HEK293 (cell line): ENCODE results near the gene HGD.
"Not testable (repeated sequence)": the region's sequence is repeated elsewhere in the genome, so short reads cannot be mapped to it uniquely, and the experiment has no call there.

Experiments
- CTCF ChIA-PET: fragments of 350-600 bp; formaldehyde crosslinking; extraction: SDS; loops from one replicate; lab custom pipeline; 2021; ENCODE audit warnings: antibody characterized with exemption; lab: Yijun Ruan, JAX
- POLR2A ChIA-PET: fragments of 300-600 bp; formaldehyde crosslinking; extraction: SDS; loops from one replicate; lab custom pipeline; 2020; ENCODE audit warnings: antibody characterized with exemption, inconsistent platforms; lab: Yijun Ruan, JAX
- H3K27ac ChIP-seq: fragments of 200-500 bp; sonication (Bioruptor generic); 2 replicates; pipeline ENCODE4 v1.5.1; 2014; ENCODE audit warnings: low read depth, low read length, control low read depth, inconsistent platforms; ENCODE audit errors: extremely low read depth
- H3K36me3 ChIP-seq, 2 experiments: fragments of 200-500 bp in 1 of 2; sonication (Bioruptor generic) in 1 of 2; 1 replicate in 1 of 2; 2 replicates in 1 of 2; pipeline ENCODE4 v1.5.1; 2014 to 2017; ENCODE audit warnings: inconsistent platforms in 2 of 2, low read length in 2 of 2; ENCODE audit not compliant: control insufficient read depth in 2 of 2, insufficient read depth in 1 of 2
- H3K4me1 ChIP-seq: fragments of 200-500 bp; sonication (Bioruptor generic); 2 replicates; pipeline ENCODE4 v1.5.1; 2014; ENCODE audit warnings: mild to moderate bottlenecking, low read length, inconsistent platforms; ENCODE audit not compliant: control insufficient read depth, insufficient read depth
- H3K4me3 ChIP-seq: 2 replicates; pipeline ENCODE4 v1.5.1; 2011; ENCODE audit warnings: low read depth, mild to moderate bottlenecking, control low read depth, low read length, moderate library complexity
- H3K9me3 ChIP-seq: fragments of 200-500 bp; sonication (Bioruptor generic); 2 replicates; pipeline ENCODE4 v1.5.1; 2014; ENCODE audit warnings: low read depth, low read length, inconsistent platforms; ENCODE audit not compliant: control insufficient read depth, insufficient read depth
- AEBP2 ChIP-seq: fragments of 450-650 bp; formaldehyde crosslinking; IDR thresholded peaks from 2 replicates; pipeline ENCODE4 v1.5.1; 2016; ENCODE audit warnings: missing biosample characterization, missing genetic modification characterization, borderline replicate concordance
- BCL11A ChIP-seq: fragments of 450-650 bp; formaldehyde crosslinking; IDR thresholded peaks from 2 replicates; pipeline ENCODE4 v1.5.1; 2016; ENCODE audit warnings: low read depth, missing biosample characterization, missing genetic modification characterization
- GLIS1 ChIP-seq: fragments of 450-650 bp; formaldehyde crosslinking; IDR thresholded peaks from 2 replicates; pipeline ENCODE4 v1.5.1; 2016; ENCODE audit warnings: missing biosample characterization, missing genetic modification characterization
- HOXC10 ChIP-seq: sonication (generic); formaldehyde crosslinking; IDR thresholded peaks from 2 replicates; pipeline ENCODE4 v1.8.1; 2023; ENCODE audit warnings: mild to moderate bottlenecking, missing genetic modification reagents
- PRDM6 ChIP-seq: fragments of 450-650 bp; formaldehyde crosslinking; IDR thresholded peaks from 2 replicates; pipeline ENCODE4 v1.5.1; 2017; ENCODE audit warnings: missing biosample characterization, missing genetic modification characterization
- REST ChIP-seq: fragments of 450-650 bp; formaldehyde crosslinking; IDR thresholded peaks from 2 replicates; pipeline ENCODE4 v1.5.1; 2016; ENCODE audit warnings: missing biosample characterization, missing genetic modification characterization
- SETDB1 ChIP-seq: IDR thresholded peaks from one replicate; pipeline ENCODE4 v1.6.1; 2017; ENCODE audit warnings: mild to moderate bottlenecking, low read length, moderate library complexity, mixed read lengths; ENCODE audit not compliant: insufficient read length
- SP3 ChIP-seq: fragments of 450-650 bp; formaldehyde crosslinking; IDR thresholded peaks from 2 replicates; pipeline ENCODE4 v1.5.1; 2016; ENCODE audit warnings: missing biosample characterization, missing genetic modification characterization
- ZBTB48 ChIP-seq: fragments of 450-650 bp; formaldehyde crosslinking; IDR thresholded peaks from 2 replicates; pipeline ENCODE4 v1.5.1; 2016; ENCODE audit warnings: missing biosample characterization, missing genetic modification characterization
- ZFP3 ChIP-seq: fragments of 450-650 bp; formaldehyde crosslinking; IDR thresholded peaks from 2 replicates; pipeline ENCODE4 v1.5.1; 2016; ENCODE audit warnings: low read depth, missing biosample characterization, missing genetic modification characterization
- ZNF10 ChIP-seq: fragments of 450-650 bp; formaldehyde crosslinking; IDR thresholded peaks from 2 replicates; pipeline ENCODE4 v1.5.1; 2017; ENCODE audit warnings: missing biosample characterization, missing genetic modification characterization
- ZNF18 ChIP-seq: fragments of 450-650 bp; formaldehyde crosslinking; IDR thresholded peaks from 2 replicates; pipeline ENCODE4 v1.5.1; 2016; ENCODE audit warnings: missing biosample characterization, missing genetic modification characterization
- ZNF19 ChIP-seq: fragments of 450-650 bp; formaldehyde crosslinking; IDR thresholded peaks from 2 replicates; pipeline ENCODE4; 2016; ENCODE audit warnings: missing biosample characterization, missing genetic modification characterization, low read depth
- ZNF416 ChIP-seq: fragments of 450-650 bp; formaldehyde crosslinking; IDR thresholded peaks from 2 replicates; pipeline ENCODE4 v1.5.1; 2016; ENCODE audit warnings: missing biosample characterization, missing genetic modification characterization
- ZNF449 ChIP-seq: fragments of 450-650 bp; formaldehyde crosslinking; IDR thresholded peaks from 2 replicates; pipeline ENCODE4 v1.5.1; 2017; ENCODE audit warnings: missing biosample characterization, mild to moderate bottlenecking, missing genetic modification characterization, moderate library complexity
- ZNF544 ChIP-seq: fragments of 450-650 bp; formaldehyde crosslinking; IDR thresholded peaks from 2 replicates; pipeline ENCODE4 v1.5.0; 2017; ENCODE audit warnings: missing biosample characterization, missing genetic modification characterization
- ZNF555 ChIP-seq: fragments of 450-650 bp; formaldehyde crosslinking; conservative IDR thresholded peaks from 2 replicates; pipeline ENCODE4 v1.5.1; 2017; ENCODE audit warnings: missing biosample characterization, mild to moderate bottlenecking, missing genetic modification characterization, inconsistent platforms
- ZNF558 ChIP-seq: fragments of 450-650 bp; formaldehyde crosslinking; IDR thresholded peaks from 2 replicates; pipeline ENCODE4 v1.5.1; 2016; ENCODE audit warnings: missing biosample characterization, missing genetic modification characterization
- ZNF600 ChIP-seq: fragments of 450-650 bp; formaldehyde crosslinking; IDR thresholded peaks from 2 replicates; pipeline ENCODE4 v1.5.1; 2016; ENCODE audit warnings: missing biosample characterization, missing genetic modification characterization
- ZNF624 ChIP-seq: fragments of 450-650 bp; formaldehyde crosslinking; IDR thresholded peaks from 2 replicates; pipeline ENCODE4 v1.5.1; 2017; ENCODE audit warnings: missing biosample characterization, missing genetic modification characterization
- ZNF785 ChIP-seq: fragments of 450-650 bp; formaldehyde crosslinking; IDR thresholded peaks from 2 replicates; pipeline ENCODE4 v1.5.1; 2016; ENCODE audit warnings: missing biosample characterization, missing genetic modification characterization
- ZSCAN30 ChIP-seq: fragments of 450-650 bp; IDR thresholded peaks from 2 replicates; pipeline ENCODE4 v1.5.1; 2018; ENCODE audit warnings: missing biosample characterization, mild to moderate bottlenecking, missing genetic modification characterization, moderate library complexity
- ZSCAN4 ChIP-seq: fragments of 450-650 bp; formaldehyde crosslinking; IDR thresholded peaks from 2 replicates; pipeline ENCODE4 v1.5.1; 2017; ENCODE audit warnings: missing biosample characterization, missing genetic modification characterization

The HGD gene

GRCh38 chr3:120678984-120679383 is 3.1 kb downstream of the HGD start (continued):
- TF ChIP-seq AEBP2 (tag by site-specific recombination) (no peak), SP3 (no peak), ZSCAN30 (tag by site-specific recombination) (no peak), SETDB1 (no peak), ZNF18 (tag by site-specific recombination) (no peak), ZNF600 (tag by site-specific recombination) (no peak), REST (tag by site-specific recombination) (no peak), BCL11A (tag by site-specific recombination) (no peak), ZSCAN4 (no peak)

GRCh38 chr3:120678331-120678947 is 3.6 kb downstream of the HGD start:
- POLR2A ChIA-PET, result no interaction called here
- no peaks in the 10 kb centered on the region for H3K9me3 ChIP-seq
- no peak overlapping the region for H3K27ac ChIP-seq
- H3K4me1 ChIP-seq, result no peaks in the 10 kb centered on the region
- TF ChIP-seq ZNF555 (no peak), ZNF544 (no peak), ZNF19 (tag by site-specific recombination) (no peak), ZNF624 (tag by site-specific recombination) (no peak), ZNF416 (tag by site-specific recombination) (no peak), GLIS1 (no peak), ZNF558 (tag by site-specific recombination) (no peak), ZNF785 (tag by site-specific recombination) (no peak), ZFP3 (tag by site-specific recombination) (no peak), PRDM6 (tag by site-specific recombination) (no peak), ZBTB48 (tag by site-specific recombination) (no peak), ZSCAN30 (tag by site-specific recombination) (no peak), ZNF10 (tag by site-specific recombination) (no peak), HOXC10 (CRISPR knock-in tag) (no peak), ZNF449 (tag by site-specific recombination) (no peak)
- no peak overlapping the region for H3K4me3 ChIP-seq
- no peaks in the 10 kb centered on the region for H3K36me3 ChIP-seq
- CTCF ChIA-PET, result interaction anchor here (0.6 kb wide), 2 partner anchors 47 to 229 kb away, joined by 3 read pairs; no protein-coding TSS in a partner anchor

GRCh38 chr3:120677193-120677592 is 4.8 kb downstream of the HGD start:
- CTCF ChIA-PET, H3K4me1 ChIP-seq, H3K9me3 ChIP-seq, H3K27ac ChIP-seq, POLR2A ChIA-PET, H3K4me3 ChIP-seq, H3K36me3 ChIP-seq: not testable (repeated sequence)
